Measurements from ENCODE around the gene PDE11A.

PDE11A gene

GRCh38 chr2:177598326-177599138 is 474.0 kb downstream of the PDE11A start:
- Mint-ChIP-seq H3K27ac (no peak overlapping the region), H3K9me3 (ENCODE audit: low read depth) (no peaks in the 10 kb centered on the region), H3K4me1 (ENCODE audit: low read depth) (no peaks in the 10 kb centered on the region), H3K36me3 (peaks cover 7% of the 10 kb centered on the region), H3K4me3 (no peak overlapping the region), H3K27me3 (peaks cover 2% of the 10 kb centered on the region)

GRCh38 chr2:177597759-177598158 is 474.8 kb downstream of the PDE11A start:
- no peaks in the 10 kb centered on the region for H3K4me1 Mint-ChIP-seq (ENCODE audit: low read depth)
- H3K27me3 Mint-ChIP-seq: peaks cover 2% of the 10 kb centered on the region
- no peak overlapping the region for H3K27ac Mint-ChIP-seq
- no peaks in the 10 kb centered on the region for H3K9me3 Mint-ChIP-seq (ENCODE audit: low read depth)
- H3K4me3 Mint-ChIP-seq: no peak overlapping the region
- H3K36me3 Mint-ChIP-seq: peaks cover 7% of the 10 kb centered on the region

GRCh38 chr2:177596866-177597265 is 475.7 kb downstream of the PDE11A start:
- Mint-ChIP-seq H3K4me1 (ENCODE audit: low read depth) (no peaks in the 10 kb centered on the region), H3K27me3 (peaks cover 5% of the 10 kb centered on the region), H3K9me3 (ENCODE audit: low read depth) (no peaks in the 10 kb centered on the region), H3K4me3 (no peak overlapping the region), H3K36me3 (peaks cover 7% of the 10 kb centered on the region), H3K27ac (no peak overlapping the region)

- Mint-ChIP-seq H3K36me3 (peaks cover 7% of the 10 kb centered on the region), H3K4me3 (no peak overlapping the region)
Measured at GRCh38 chr2:177595126-177595845, 477.3 kb downstream of the PDE11A start.

GRCh38 chr2:177593402-177593801 is 479.2 kb downstream of the PDE11A start:
- Mint-ChIP-seq H3K36me3 (no peaks in the 10 kb centered on the region), H3K9me3 (ENCODE audit: low read depth) (no peaks in the 10 kb centered on the region), H3K27ac (no peak overlapping the region), H3K4me1 (ENCODE audit: low read depth) (no peaks in the 10 kb centered on the region), H3K4me3 (no peak overlapping the region), H3K27me3 (peaks cover 7% of the 10 kb centered on the region)

More at GRCh38 chr2:177595126-177595845, 477.3 kb downstream of the PDE11A start:
- Mint-ChIP-seq H3K27ac (no peak overlapping the region), H3K4me1 (ENCODE audit: low read depth) (no peaks in the 10 kb centered on the region), H3K9me3 (ENCODE audit: low read depth) (no peaks in the 10 kb centered on the region), H3K27me3 (peaks cover 7% of the 10 kb centered on the region)

- H3K27ac Mint-ChIP-seq: no peak overlapping the region
- H3K4me3 Mint-ChIP-seq: no peak overlapping the region
- peaks cover 5% of the 10 kb centered on the region for H3K27me3 Mint-ChIP-seq
- H3K36me3 Mint-ChIP-seq: no peaks in the 10 kb centered on the region
- H3K9me3 Mint-ChIP-seq (ENCODE audit: low read depth): no peaks in the 10 kb centered on the region
- no peaks in the 10 kb centered on the region for H3K4me1 Mint-ChIP-seq (ENCODE audit: low read depth)
Measured at GRCh38 chr2:177592945-177593344, 479.6 kb downstream of the PDE11A start.

- H3K27me3 Mint-ChIP-seq: peaks cover 5% of the 10 kb centered on the region
- no peaks in the 10 kb centered on the region for H3K9me3 Mint-ChIP-seq (ENCODE audit: low read depth)
- no peaks in the 10 kb centered on the region for H3K4me1 Mint-ChIP-seq (ENCODE audit: low read depth)
- H3K36me3 Mint-ChIP-seq: no peaks in the 10 kb centered on the region
- H3K4me3 Mint-ChIP-seq: no peak overlapping the region
- no peak overlapping the region for H3K27ac Mint-ChIP-seq
Measured at GRCh38 chr2:177592397-177592796, 480.2 kb downstream of the PDE11A start.

- Mint-ChIP-seq H3K9me3 (ENCODE audit: low read depth) (no peaks in the 10 kb centered on the region), H3K36me3 (no peaks in the 10 kb centered on the region), H3K27ac (no peak overlapping the region), H3K4me3 (no peak overlapping the region), H3K4me1 (ENCODE audit: low read depth) (no peaks in the 10 kb centered on the region), H3K27me3 (peaks cover 5% of the 10 kb centered on the region)
Measured at GRCh38 chr2:177589186-177589585, 483.4 kb downstream of the PDE11A start.

GRCh38 chr2:177588671-177589070 is 483.9 kb downstream of the PDE11A start:
- no peak overlapping the region for H3K27ac Mint-ChIP-seq
- no peaks in the 10 kb centered on the region for H3K4me1 Mint-ChIP-seq (ENCODE audit: low read depth)
- no peak overlapping the region for H3K4me3 Mint-ChIP-seq
- H3K27me3 Mint-ChIP-seq: peaks cover 5% of the 10 kb centered on the region
- no peaks in the 10 kb centered on the region for H3K36me3 Mint-ChIP-seq
- H3K9me3 Mint-ChIP-seq (ENCODE audit: low read depth): no peaks in the 10 kb centered on the region

- no peaks in the 10 kb centered on the region for H3K36me3 Mint-ChIP-seq
- H3K4me3 Mint-ChIP-seq: no peak overlapping the region
- no peak overlapping the region for H3K27ac Mint-ChIP-seq
- no peaks in the 10 kb centered on the region for H3K4me1 Mint-ChIP-seq (ENCODE audit: low read depth)
- no peaks in the 10 kb centered on the region for H3K9me3 Mint-ChIP-seq (ENCODE audit: low read depth)
- peaks cover 2% of the 10 kb centered on the region for H3K27me3 Mint-ChIP-seq
Measured at GRCh38 chr2:177587371-177587770, 485.2 kb downstream of the PDE11A start.

- Mint-ChIP-seq H3K36me3 (peaks cover 4% of the 10 kb centered on the region), H3K4me1 (ENCODE audit: low read depth) (no peaks in the 10 kb centered on the region), H3K9me3 (ENCODE audit: low read depth) (no peaks in the 10 kb centered on the region), H3K4me3 (no peak overlapping the region), H3K27me3 (peaks cover 6% of the 10 kb centered on the region), H3K27ac (no peak overlapping the region)
Measured at GRCh38 chr2:177586154-177586553, 486.4 kb downstream of the PDE11A start.

GRCh38 chr2:177585234-177585863 is 487.2 kb downstream of the PDE11A start:
- H3K4me3 Mint-ChIP-seq: no peak overlapping the region
- H3K27me3 Mint-ChIP-seq: peaks cover 5% of the 10 kb centered on the region
- H3K36me3 Mint-ChIP-seq: peaks cover 4% of the 10 kb centered on the region
- no peak overlapping the region for H3K27ac Mint-ChIP-seq
- no peaks in the 10 kb centered on the region for H3K9me3 Mint-ChIP-seq (ENCODE audit: low read depth)
- H3K4me1 Mint-ChIP-seq (ENCODE audit: low read depth): no peaks in the 10 kb centered on the region

- H3K36me3 Mint-ChIP-seq: peaks cover 4% of the 10 kb centered on the region
- H3K27me3 Mint-ChIP-seq: peaks cover 5% of the 10 kb centered on the region
- no peak overlapping the region for H3K27ac Mint-ChIP-seq
- no peaks in the 10 kb centered on the region for H3K9me3 Mint-ChIP-seq (ENCODE audit: low read depth)
- H3K4me3 Mint-ChIP-seq: no peak overlapping the region
- no peaks in the 10 kb centered on the region for H3K4me1 Mint-ChIP-seq (ENCODE audit: low read depth)
Measured at GRCh38 chr2:177584030-177584692, 488.4 kb downstream of the PDE11A start.

GRCh38 chr2:177582000-177582399 is 490.6 kb downstream of the PDE11A start:
- Mint-ChIP-seq H3K27me3 (peaks cover 5% of the 10 kb centered on the region), H3K4me3 (no peak overlapping the region), H3K36me3 (peaks cover 4% of the 10 kb centered on the region), H3K9me3 (ENCODE audit: low read depth) (no peaks in the 10 kb centered on the region), H3K27ac (no peak overlapping the region), H3K4me1 (ENCODE audit: low read depth) (no peaks in the 10 kb centered on the region)
